H7 (cell line): ENCODE measurements around the gene ADAM12. TPM values are rescaled to one million over a fixed set of nuclear protein-coding genes. Genes with fewer than 3 reads are reported as not detected.
"Not testable (repeated sequence)": the region's sequence is repeated elsewhere in the genome, so short reads cannot be mapped to it uniquely, and the experiment has no call there.

Source experiments
- DNase-seq: peaks from one replicate; pipeline ENCODE4 v3.0.0; 2012
- H3K27me3 ChIP-seq: 2 replicates; pipeline ENCODE4 v1.6.0; 2011; ENCODE audit warnings: mild to moderate bottlenecking, low read length; ENCODE audit not compliant: control insufficient read depth, insufficient read depth
- H3K36me3 ChIP-seq: replicated peaks from 2 replicates; pipeline ENCODE4 v1.5.1; 2011; ENCODE audit warnings: low read length; ENCODE audit not compliant: control insufficient read depth, insufficient read depth
- H3K4me3 ChIP-seq: 2 replicates; pipeline ENCODE4 v1.5.1; 2011; ENCODE audit warnings: low read depth, mild to moderate bottlenecking, control low read depth, low read length, moderate library complexity; ENCODE audit not compliant: insufficient read depth
- total RNA-seq: library from RNA; depleted of rRNA; stranded (reverse); fragments of >200 nt; shearing (Covaris generic); gene quantifications from 2 replicates; pipeline ENCODE4 v1.2.3, GENCODE V29; 2014

The ADAM12 gene
- total RNA-seq, 1 experiment from 2014 or later: 0.66 TPM

GRCh38 chr10:126373972-126374371 is 14.3 kb downstream of the ADAM12 start:
- no peak for DNase-seq
- Histone ChIP-seq H3K4me3 (no peak overlapping the region), H3K27me3 (no peaks in the 10 kb centered on the region), H3K36me3 (no peaks in the 10 kb centered on the region)

- DNase-seq: no peak
- Histone ChIP-seq H3K4me3 (no peak overlapping the region), H3K36me3 (no peaks in the 10 kb centered on the region), H3K27me3 (no peaks in the 10 kb centered on the region)
These were observed 15.1 kb downstream of the ADAM12 start for GRCh38 chr10:126373147-126373546.

GRCh38 chr10:126372396-126372795 is 15.9 kb downstream of the ADAM12 start:
- no peak for DNase-seq
- H3K36me3 ChIP-seq: no peaks in the 10 kb centered on the region
- H3K4me3 ChIP-seq: no peak overlapping the region
- no peaks in the 10 kb centered on the region for H3K27me3 ChIP-seq

GRCh38 chr10:126369125-126369710 is 19.1 kb downstream of the ADAM12 start:
- Histone ChIP-seq H3K4me3 (no peak overlapping the region), H3K27me3 (no peaks in the 10 kb centered on the region), H3K36me3 (no peaks in the 10 kb centered on the region)
- no peak for DNase-seq

GRCh38 chr10:126357169-126357568 is 31.1 kb downstream of the ADAM12 start:
- no peak for DNase-seq

GRCh38 chr10:126353666-126354065 is 34.6 kb downstream of the ADAM12 start:
- Histone ChIP-seq H3K4me3 (no peak overlapping the region), H3K27me3 (no peaks in the 10 kb centered on the region), H3K36me3 (no peaks in the 10 kb centered on the region)
- DNase-seq: no peak

More at GRCh38 chr10:126357169-126357568, 31.1 kb downstream of the ADAM12 start:
- H3K27me3 ChIP-seq: no peaks in the 10 kb centered on the region
- no peaks in the 10 kb centered on the region for H3K36me3 ChIP-seq
- H3K4me3 ChIP-seq: no peak overlapping the region

- no peaks in the 10 kb centered on the region for H3K36me3 ChIP-seq
- DNase-seq: no peak
- no peak overlapping the region for H3K4me3 ChIP-seq
- H3K27me3 ChIP-seq: no peaks in the 10 kb centered on the region
These were observed 35.8 kb downstream of the ADAM12 start for GRCh38 chr10:126352453-126352852.

- Histone ChIP-seq H3K36me3 (no peaks in the 10 kb centered on the region), H3K4me3 (no peak overlapping the region), H3K27me3 (no peaks in the 10 kb centered on the region)
- DNase-seq: no peak
These were observed 37.3 kb downstream of the ADAM12 start for GRCh38 chr10:126351021-126351420.

- Histone ChIP-seq H3K36me3 (no peaks in the 10 kb centered on the region), H3K27me3 (no peaks in the 10 kb centered on the region), H3K4me3 (no peak overlapping the region)
- DNase-seq: no peak
These were observed 37.9 kb downstream of the ADAM12 start for GRCh38 chr10:126350216-126350992.

DNA sequence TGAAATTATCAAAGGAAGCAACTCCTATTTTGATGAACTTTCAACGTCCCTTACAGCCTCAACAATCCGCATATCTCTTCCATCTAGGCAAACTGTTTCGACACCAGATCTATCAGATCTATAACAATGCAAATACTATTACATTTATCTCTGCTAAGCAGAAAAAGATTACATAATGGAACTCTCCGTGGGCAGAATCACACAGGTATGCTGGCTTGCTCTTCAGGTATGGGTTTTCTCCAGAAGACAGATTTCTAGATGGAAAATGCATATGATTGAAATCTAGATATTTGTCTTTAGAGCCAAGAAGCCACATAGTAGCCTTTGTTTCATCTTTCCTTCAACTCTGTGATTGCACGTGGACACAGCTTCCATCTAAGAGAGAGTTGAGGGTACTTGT is 38.6 kb downstream of the ADAM12 start:
- no peaks in the 10 kb centered on the region for H3K27me3 ChIP-seq
- DNase-seq: no peak
- no peak overlapping the region for H3K4me3 ChIP-seq
- H3K36me3 ChIP-seq: no peaks in the 10 kb centered on the region

- no peak overlapping the region for H3K4me3 ChIP-seq
- no peaks in the 10 kb centered on the region for H3K36me3 ChIP-seq
- no peaks in the 10 kb centered on the region for H3K27me3 ChIP-seq
- DNase-seq: no peak
These were observed 39.2 kb downstream of the ADAM12 start for GRCh38 chr10:126349101-126349500.

DNA sequence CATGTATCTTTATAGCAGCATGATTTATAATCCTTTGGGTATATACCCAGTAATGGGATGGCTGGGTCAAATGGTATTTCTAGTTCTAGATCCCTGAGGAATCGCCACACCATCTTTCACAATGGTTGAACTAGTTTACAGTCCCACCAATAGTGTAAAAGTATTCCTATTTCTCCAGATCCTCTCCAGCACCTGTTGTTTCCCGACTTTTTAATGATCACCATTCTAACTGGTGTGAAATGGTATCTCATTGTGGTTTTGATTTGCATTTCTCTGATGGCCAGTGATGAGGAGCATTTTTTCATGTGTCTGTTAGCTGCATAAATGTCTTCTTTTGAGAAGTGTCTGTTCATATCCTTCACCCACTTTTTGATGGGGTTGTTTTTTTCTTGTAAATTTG is 44.8 kb downstream of the ADAM12 start:
- H3K27me3 ChIP-seq, H3K4me3 ChIP-seq, DNase-seq, H3K36me3 ChIP-seq: not testable (repeated sequence)

DNA sequence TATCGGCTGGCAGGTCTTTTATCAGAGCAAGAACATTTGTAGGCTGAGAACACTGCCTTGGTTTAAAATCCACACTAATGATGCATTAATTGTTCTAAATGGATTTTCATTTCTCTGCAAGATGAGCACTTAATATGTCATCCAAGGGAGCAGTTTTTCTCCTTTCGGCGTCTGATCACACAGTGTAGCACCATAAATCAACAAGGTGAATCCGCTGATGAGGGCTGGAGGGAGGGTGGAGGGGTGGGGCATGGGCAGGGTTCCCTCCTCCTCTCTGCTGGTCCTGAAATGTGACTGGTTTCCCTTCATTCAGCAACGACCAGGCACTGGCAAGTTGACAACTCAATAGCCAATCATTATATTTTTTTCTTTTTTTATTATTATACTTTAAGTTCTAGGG is 45.6 kb downstream of the ADAM12 start:
- DNase-seq: no peak
- Histone ChIP-seq H3K4me3 (no peak overlapping the region), H3K27me3 (no peaks in the 10 kb centered on the region), H3K36me3 (no peaks in the 10 kb centered on the region)

DNA sequence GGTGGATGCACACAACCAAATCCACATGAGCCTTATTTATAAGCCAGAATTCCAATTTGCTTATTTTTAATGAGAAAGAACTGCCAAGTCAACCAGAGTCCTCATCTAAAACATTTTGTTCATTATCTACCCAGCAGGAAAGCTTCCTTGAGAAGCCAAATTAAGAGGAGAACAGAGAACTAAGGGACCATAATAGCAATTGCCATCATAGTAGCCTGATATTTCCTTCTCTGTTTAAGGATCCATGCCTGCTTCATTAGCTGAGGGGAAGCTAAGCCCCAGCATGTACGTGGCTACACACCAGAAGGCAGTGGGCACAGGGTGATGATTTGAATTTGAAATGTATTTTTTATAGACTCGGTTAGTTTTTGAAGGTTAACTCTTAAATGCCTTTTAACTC is 46.8 kb downstream of the ADAM12 start:
- no peaks in the 10 kb centered on the region for H3K36me3 ChIP-seq
- DNase-seq: no peak
- H3K27me3 ChIP-seq: no peaks in the 10 kb centered on the region
- no peak overlapping the region for H3K4me3 ChIP-seq

DNA sequence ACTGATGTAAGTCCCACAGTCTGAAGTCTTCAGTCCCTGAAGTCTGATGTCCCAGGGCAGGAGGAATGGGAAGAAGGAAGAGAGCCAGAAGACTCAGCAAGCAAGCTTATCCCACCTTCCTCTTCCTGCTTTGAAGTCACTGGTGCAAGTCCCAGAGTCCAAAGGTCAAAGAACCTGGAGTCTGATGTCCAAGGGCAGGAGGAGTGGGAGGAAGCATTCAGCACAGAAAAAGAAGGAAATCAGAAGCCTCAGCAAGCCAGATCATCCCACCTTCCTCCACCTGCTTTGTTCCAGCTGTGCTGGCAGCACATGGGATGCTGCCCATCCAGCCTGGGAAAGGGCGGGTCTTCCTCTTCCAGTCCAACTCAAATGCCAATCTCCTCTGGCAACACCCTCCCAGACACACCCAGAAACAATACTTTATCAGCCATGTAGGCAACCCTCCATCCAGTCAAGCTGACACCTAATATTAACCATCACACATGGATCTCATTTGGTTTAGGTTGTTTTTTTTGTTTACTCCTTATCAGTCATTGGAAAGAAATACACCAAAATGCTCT is 50.9 kb downstream of the ADAM12 start:
- Histone ChIP-seq H3K4me3 (no peak overlapping the region), H3K27me3 (no peaks in the 10 kb centered on the region), H3K36me3 (no peaks in the 10 kb centered on the region)
- no peak for DNase-seq
